Esophagus squamous epithelium (tissue), 4 donors: ENCODE results near the gene HS2ST1.

Source experiments
- CTCF ChIP-seq, 6 experiments: fragments of 450-650 bp in 4 of 6; fragments of 200-600 bp in 2 of 6; sonication (generic) in 2 of 6; IDR thresholded peaks; one replicate each; pipeline ENCODE4 v1.5.1; 2016 to 2019; ENCODE audit warnings: antibody characterized with exemption in 6 of 6, mild to moderate bottlenecking in 4 of 6, moderate library complexity in 4 of 6
- POLR2A ChIP-seq, 4 donors: fragments of 450-650 bp; IDR thresholded peaks; one replicate each; pipeline ENCODE4 v1.6.1; 2017; ENCODE audit warnings: antibody characterized with exemption in 4 of 4, mild to moderate bottlenecking in 4 of 4, moderate library complexity in 3 of 4

GRCh38 chr1:87113313-87113712 lies 198.9 kb downstream of the HS2ST1 start:
- no peak for TF ChIP-seq CTCF (IDR thresholded peaks at IDR 0.05)
- TF ChIP-seq POLR2A (IDR thresholded peaks at IDR 0.05) = no peak
